ENCODE measurements around the gene MEF2D.

DNA sequence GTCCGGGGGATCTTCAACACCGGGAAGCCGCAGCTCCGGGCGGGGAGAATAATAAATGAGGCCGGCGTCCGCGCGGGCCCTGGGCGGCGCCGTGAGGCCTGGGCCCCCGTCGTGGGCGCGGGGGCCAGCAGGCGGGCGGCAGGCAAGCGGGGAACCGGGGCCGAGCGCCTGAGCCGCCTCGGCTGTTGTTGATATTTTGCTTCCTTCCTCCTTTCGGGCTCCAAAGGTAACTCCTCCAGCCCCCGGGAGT, at the start of gene MEF2D:
- TF ChIP-seq POLR2A (IDR thresholded peaks at IDR 0.05) = peak; percentile 53 to 94
- TF ChIP-seq, protein P1, sequence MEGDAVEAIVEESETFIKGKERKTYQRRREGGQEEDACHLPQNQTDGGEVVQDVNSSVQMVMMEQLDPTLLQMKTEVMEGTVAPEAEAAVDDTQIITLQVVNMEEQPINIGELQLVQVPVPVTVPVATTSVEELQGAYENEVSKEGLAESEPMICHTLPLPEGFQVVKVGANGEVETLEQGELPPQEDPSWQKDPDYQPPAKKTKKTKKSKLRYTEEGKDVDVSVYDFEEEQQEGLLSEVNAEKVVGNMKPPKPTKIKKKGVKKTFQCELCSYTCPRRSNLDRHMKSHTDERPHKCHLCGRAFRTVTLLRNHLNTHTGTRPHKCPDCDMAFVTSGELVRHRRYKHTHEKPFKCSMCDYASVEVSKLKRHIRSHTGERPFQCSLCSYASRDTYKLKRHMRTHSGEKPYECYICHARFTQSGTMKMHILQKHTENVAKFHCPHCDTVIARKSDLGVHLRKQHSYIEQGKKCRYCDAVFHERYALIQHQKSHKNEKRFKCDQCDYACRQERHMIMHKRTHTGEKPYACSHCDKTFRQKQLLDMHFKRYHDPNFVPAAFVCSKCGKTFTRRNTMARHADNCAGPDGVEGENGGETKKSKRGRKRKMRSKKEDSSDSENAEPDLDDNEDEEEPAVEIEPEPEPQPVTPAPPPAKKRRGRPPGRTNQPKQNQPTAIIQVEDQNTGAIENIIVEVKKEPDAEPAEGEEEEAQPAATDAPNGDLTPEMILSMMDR (IDR thresholded peaks at IDR 0.05) = no peak

Measured in adrenal gland (tissue), 5 donors.